HEK293T (cell line): Measurements from ENCODE around the gene BMAL1.

ENCODE experiments used
- CTCF ChIA-PET: fragments of 350-600 bp; formaldehyde crosslinking; extraction: SDS; loops from one replicate; lab custom pipeline; 2021; ENCODE audit warnings: antibody characterized with exemption, inconsistent platforms; lab: Yijun Ruan, JAX
- POLR2A ChIA-PET: fragments of 350-600 bp; formaldehyde crosslinking; extraction: SDS; loops from one replicate; lab custom pipeline; 2020; ENCODE audit warnings: antibody characterized with exemption, inconsistent platforms; lab: Yijun Ruan, JAX
- DNase-seq: peaks from one replicate; pipeline ENCODE4 v3.0.0; 2012; ENCODE audit warnings: mixed read lengths; ENCODE audit errors: extremely low spot score
- ARNT ChIP-seq: fragments of 450-650 bp; IDR thresholded peaks from 2 replicates; pipeline ENCODE4 v1.6.1; 2017; ENCODE audit warnings: mild to moderate bottlenecking
- BHLHE40 ChIP-seq: fragments of 450-650 bp; IDR thresholded peaks from 2 replicates; pipeline ENCODE4 v1.6.1; 2016; ENCODE audit warnings: mild to moderate bottlenecking, moderate library complexity, borderline replicate concordance
- CTBP1 ChIP-seq: fragments of 450-650 bp; IDR thresholded peaks from 2 replicates; pipeline ENCODE4 v1.6.1; 2016; ENCODE audit warnings: borderline replicate concordance
- ELF4 ChIP-seq: fragments of 450-650 bp; IDR thresholded peaks from 2 replicates; pipeline ENCODE4 v1.6.1; 2017; ENCODE audit warnings: antibody characterized with exemption
- FOXA1 ChIP-seq: fragments of 450-650 bp; IDR thresholded peaks from 2 replicates; pipeline ENCODE4 v1.6.1; 2016; ENCODE audit warnings: mild to moderate bottlenecking
- FOXK2 ChIP-seq: fragments of 450-650 bp; IDR thresholded peaks from 2 replicates; pipeline ENCODE4 v1.6.1; 2016; ENCODE audit warnings: mild to moderate bottlenecking
- FOXM1 ChIP-seq: fragments of 450-650 bp; IDR thresholded peaks from 2 replicates; pipeline ENCODE4 v1.6.1; 2017; ENCODE audit warnings: mild to moderate bottlenecking, borderline replicate concordance
- HDGF ChIP-seq: fragments of 450-650 bp; IDR thresholded peaks from 2 replicates; pipeline ENCODE4 v1.6.1; 2017; ENCODE audit warnings: antibody characterized with exemption, borderline replicate concordance
- L3MBTL2 ChIP-seq: fragments of 450-650 bp; conservative IDR thresholded peaks from 2 replicates; pipeline ENCODE4 v1.6.1; 2016; ENCODE audit warnings: mild to moderate bottlenecking
- LEF1 ChIP-seq: fragments of 450-650 bp; IDR thresholded peaks from 2 replicates; pipeline ENCODE4 v1.6.1; 2017; ENCODE audit warnings: mild to moderate bottlenecking, borderline replicate concordance
- NFRKB ChIP-seq: fragments of 450-650 bp; IDR thresholded peaks from 2 replicates; pipeline ENCODE4 v1.6.1; 2016; ENCODE audit warnings: mild to moderate bottlenecking, moderate library complexity
- SP1 ChIP-seq: fragments of 450-650 bp; IDR thresholded peaks from 2 replicates; pipeline ENCODE4 v1.6.1; 2017
- SUZ12 ChIP-seq: fragments of 450-650 bp; IDR thresholded peaks from 2 replicates; pipeline ENCODE4 v1.6.1; 2016; ENCODE audit warnings: mild to moderate bottlenecking
- TARDBP ChIP-seq: fragments of 450-650 bp; IDR thresholded peaks from 2 replicates; pipeline ENCODE4 v1.6.1; 2016
- ZNF384 ChIP-seq: fragments of 450-650 bp; IDR thresholded peaks from 2 replicates; pipeline ENCODE4 v1.6.1; 2016
- TF ChIP-seq, protein P1 (sequence below): fragments of 450-650 bp; IDR thresholded peaks from 2 replicates; pipeline ENCODE4 v1.6.1; 2016

Gene BMAL1

DNA sequence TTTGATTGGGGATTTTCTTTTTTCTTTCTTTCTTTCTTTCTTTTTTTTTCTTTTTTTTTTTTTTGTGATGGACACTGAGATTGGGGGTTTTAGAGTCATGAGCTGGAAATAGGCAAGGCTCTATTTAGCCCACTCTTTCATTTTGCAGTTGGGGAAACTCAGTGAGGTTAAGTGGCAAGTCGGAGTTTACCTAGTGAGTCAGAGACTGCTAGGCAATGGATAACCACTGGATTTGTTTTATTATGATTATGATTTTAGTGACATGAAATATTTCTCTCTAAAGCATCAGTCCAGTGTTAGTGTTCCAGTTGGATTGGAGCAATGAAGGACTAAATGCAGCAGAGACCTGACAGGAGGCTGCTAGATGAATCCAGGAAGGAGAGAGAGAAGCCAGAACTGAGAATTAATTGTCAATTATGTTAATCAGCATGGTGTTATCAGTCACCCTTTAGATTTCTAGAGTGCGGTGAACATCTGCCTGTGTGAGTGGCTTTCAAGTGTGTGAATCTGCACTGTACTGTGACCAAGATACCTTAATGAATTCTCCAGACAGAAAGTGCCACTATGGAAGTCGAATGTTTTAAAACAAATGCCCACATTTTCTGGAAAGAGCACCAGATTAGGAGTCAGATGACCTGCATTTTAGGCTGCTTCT, 10.9 kb downstream of the BMAL1 start:
- TF ChIP-seq TARDBP (no peak), L3MBTL2 (no peak), FOXK2 (no peak), CTBP1 (no peak), NFRKB (no peak), HDGF (no peak), SP1 (no peak)
- TF ChIP-seq, protein P1, sequence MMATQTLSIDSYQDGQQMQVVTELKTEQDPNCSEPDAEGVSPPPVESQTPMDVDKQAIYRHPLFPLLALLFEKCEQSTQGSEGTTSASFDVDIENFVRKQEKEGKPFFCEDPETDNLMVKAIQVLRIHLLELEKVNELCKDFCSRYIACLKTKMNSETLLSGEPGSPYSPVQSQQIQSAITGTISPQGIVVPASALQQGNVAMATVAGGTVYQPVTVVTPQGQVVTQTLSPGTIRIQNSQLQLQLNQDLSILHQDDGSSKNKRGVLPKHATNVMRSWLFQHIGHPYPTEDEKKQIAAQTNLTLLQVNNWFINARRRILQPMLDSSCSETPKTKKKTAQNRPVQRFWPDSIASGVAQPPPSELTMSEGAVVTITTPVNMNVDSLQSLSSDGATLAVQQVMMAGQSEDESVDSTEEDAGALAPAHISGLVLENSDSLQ: no peak
- DNase-seq: no peak
- POLR2A ChIA-PET: no interaction called here
- CTCF ChIA-PET: no interaction called here

DNA sequence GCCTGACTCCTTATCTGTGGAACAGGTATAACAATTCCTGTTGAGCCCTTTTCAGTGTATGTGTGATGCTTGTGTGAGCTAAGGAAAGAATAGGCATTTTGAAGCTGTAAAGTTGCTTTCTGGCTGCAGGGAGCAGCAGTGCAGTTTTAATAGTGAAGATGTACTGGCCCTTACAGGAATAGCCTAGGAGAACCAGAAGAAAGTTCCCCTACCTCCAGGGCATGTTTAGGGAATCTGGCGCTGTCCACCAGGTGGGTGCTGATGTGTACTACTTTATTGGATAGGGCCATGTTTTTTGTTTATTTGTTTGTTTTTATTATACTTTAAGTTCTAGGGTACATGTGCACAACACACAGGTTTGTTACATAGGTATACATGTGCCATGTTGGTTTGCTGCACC, 11.5 kb downstream of the BMAL1 start:
- POLR2A ChIA-PET: no interaction called here
- DNase-seq: no peak
- CTCF ChIA-PET: no interaction called here

DNA sequence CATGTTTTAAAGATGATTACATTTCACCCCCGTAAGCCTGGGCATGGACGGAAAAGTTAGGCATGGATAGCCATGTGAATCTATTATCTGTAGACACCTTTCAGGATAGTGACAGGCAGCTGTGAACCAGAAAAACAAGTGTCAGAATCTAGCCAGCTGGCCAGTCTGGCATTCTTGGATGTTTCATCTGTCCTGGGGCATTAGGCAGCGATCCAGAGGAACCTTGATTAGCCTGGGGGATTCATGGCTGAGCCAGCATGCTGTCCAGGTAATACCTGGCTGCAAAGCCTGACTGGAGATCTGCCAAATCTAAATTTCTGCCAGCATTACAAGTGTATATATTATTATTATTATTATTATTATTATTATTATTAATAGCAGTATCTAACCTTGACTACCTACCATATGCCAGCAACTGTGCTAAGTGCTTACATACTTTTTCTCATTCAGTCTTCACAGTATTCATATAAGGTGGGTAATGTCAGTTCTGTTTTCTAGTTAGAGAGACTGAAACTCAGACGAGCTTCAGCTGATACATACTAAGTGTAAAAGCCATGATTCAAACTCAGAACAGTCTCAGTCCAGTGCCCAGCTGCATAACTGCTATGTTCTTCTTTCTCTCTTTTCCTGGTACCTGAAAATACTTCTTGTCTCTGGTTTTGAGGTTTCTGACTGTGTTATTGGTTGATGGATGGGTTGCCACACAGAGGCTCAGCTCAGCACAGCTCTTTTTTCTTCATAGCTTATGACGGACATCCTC, 12.8 kb downstream of the BMAL1 start:
- CTCF ChIA-PET: no interaction called here
- no peak for DNase-seq
- POLR2A ChIA-PET: no interaction called here
- TF ChIP-seq ZNF384 (no peak), SUZ12 (no peak), LEF1 (no peak), ELF4 (no peak), FOXM1 (no peak), CTBP1 (no peak), ARNT (no peak), NFRKB (no peak), SP1 (no peak), FOXA1 (no peak), TARDBP (no peak), L3MBTL2 (no peak), FOXK2 (no peak), BHLHE40 (no peak), HDGF (no peak)
- TF ChIP-seq, protein P1: no peak

More for the DNA sequence above, 11.5 kb downstream of the BMAL1 start:
- TF ChIP-seq LEF1 (no peak), FOXA1 (no peak), CTBP1 (no peak), FOXM1 (no peak), TARDBP (no peak), L3MBTL2 (no peak), SUZ12 (no peak), NFRKB (no peak), FOXK2 (no peak), HDGF (no peak), BHLHE40 (no peak)

- ChIA-PET POLR2A (interaction anchor here (0.7 kb wide), 1 partner anchor 550 kb away, joined by 4 read pairs; no protein-coding TSS in a partner anchor), CTCF (interaction anchor here (0.6 kb wide), 1 partner anchor 45 kb away, joined by 3 read pairs; no protein-coding TSS in a partner anchor)
- no peak for DNase-seq
- TF ChIP-seq BHLHE40 (no peak), HDGF (no peak), FOXK2 (no peak)
- TF ChIP-seq, protein P1: no peak
These were observed 13.8 kb downstream of the BMAL1 start for GRCh38 chr11:13291361-13291760.

DNA sequence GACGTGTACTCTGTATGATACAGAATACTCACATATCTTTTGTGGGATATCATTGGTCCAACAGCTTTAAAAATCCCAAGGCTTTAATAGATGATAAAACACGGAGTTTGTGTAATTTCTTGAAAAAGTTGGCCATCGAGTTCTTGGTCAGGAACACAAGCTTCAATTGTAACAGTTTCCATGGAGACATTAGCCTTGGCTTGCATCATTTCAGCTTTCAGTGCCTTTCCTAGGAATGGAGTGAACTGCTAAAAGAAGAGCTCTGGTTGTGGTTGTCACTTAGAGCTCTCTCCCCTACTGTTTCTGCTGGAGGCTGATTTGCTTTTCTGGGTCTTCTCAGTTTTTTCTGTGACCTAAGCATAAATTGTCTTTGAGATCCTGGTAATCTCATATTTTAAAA, 14.2 kb downstream of the BMAL1 start:
- no peak for TF ChIP-seq FOXA1
- no peak for TF ChIP-seq ELF4
- no peak for TF ChIP-seq FOXM1
- no peak for TF ChIP-seq ZNF384
- no peak for TF ChIP-seq SP1
- TF ChIP-seq FOXK2: no peak
- TF ChIP-seq, protein P1: no peak
- TF ChIP-seq TARDBP: no peak
- no peak for TF ChIP-seq L3MBTL2
- no peak for TF ChIP-seq LEF1
- no peak for TF ChIP-seq CTBP1
- TF ChIP-seq HDGF: no peak
- TF ChIP-seq ARNT: no peak
- DNase-seq: no peak
- ChIA-PET CTCF (interaction anchor here (0.6 kb wide), 1 partner anchor 45 kb away, joined by 3 read pairs; no protein-coding TSS in a partner anchor), POLR2A (interaction anchor here (0.7 kb wide), 1 partner anchor 550 kb away, joined by 4 read pairs; no protein-coding TSS in a partner anchor)
